IMR-90 (cell line): Measurements from ENCODE around the gene ZNF146.

Experiments used
- CEBPB ChIP-seq: IDR thresholded peaks from 2 replicates; pipeline ENCODE4 v1.6.1; 2012; ENCODE audit warnings: low read depth, low read length, improper control_type of control experiment
- MAFK ChIP-seq: IDR thresholded peaks from 2 replicates; pipeline ENCODE4 v1.6.1; 2012; ENCODE audit warnings: low read depth, low read length, improper control_type of control experiment
- MAZ ChIP-seq: IDR thresholded peaks from 2 replicates; pipeline ENCODE4 v1.6.1; 2012; ENCODE audit warnings: low read depth, mild to moderate bottlenecking, low read length, improper control_type of control experiment, moderate library complexity, borderline replicate concordance
- MXI1 ChIP-seq: IDR thresholded peaks from 2 replicates; pipeline ENCODE4 v1.6.1; 2012; ENCODE audit warnings: low read depth, mild to moderate bottlenecking, low read length, moderate library complexity, borderline replicate concordance
- NFE2L2 ChIP-seq: fragments of 150-350 bp; IDR thresholded peaks from 2 replicates; pipeline ENCODE4 v1.6.1; 2016; ENCODE audit warnings: low read depth, mild to moderate bottlenecking, low read length
- POLR2A ChIP-seq: IDR thresholded peaks from 2 replicates; pipeline ENCODE4 v1.6.1; 2012; ENCODE audit warnings: mild to moderate bottlenecking, low read depth, low read length
- RAD21 ChIP-seq: IDR thresholded peaks from 2 replicates; pipeline ENCODE4 v1.6.1; 2012; ENCODE audit warnings: low read length, improper control_type of control experiment
- RCOR1 ChIP-seq: IDR thresholded peaks from 2 replicates; pipeline ENCODE4 v1.6.1; 2012; ENCODE audit warnings: mild to moderate bottlenecking, low read length, improper control_type of control experiment; ENCODE audit not compliant: insufficient replicate concordance
- RFX5 ChIP-seq: IDR thresholded peaks from 2 replicates; pipeline ENCODE4 v1.8.0; 2012; ENCODE audit warnings: low read depth, mild to moderate bottlenecking, low read length, moderate library complexity
- SMC3 ChIP-seq: fragments of 150-350 bp; IDR thresholded peaks from 2 replicates; pipeline ENCODE4 v1.6.1; 2016; ENCODE audit warnings: low read depth, mild to moderate bottlenecking, antibody characterized with exemption, low read length, moderate library complexity
- TF ChIP-seq, protein P1 (sequence below): conservative IDR thresholded peaks from 2 replicates; pipeline ENCODE4 v1.5.1; 2012; ENCODE audit warnings: mild to moderate bottlenecking, low read depth, low read length, improper control_type of control experiment

DNA sequence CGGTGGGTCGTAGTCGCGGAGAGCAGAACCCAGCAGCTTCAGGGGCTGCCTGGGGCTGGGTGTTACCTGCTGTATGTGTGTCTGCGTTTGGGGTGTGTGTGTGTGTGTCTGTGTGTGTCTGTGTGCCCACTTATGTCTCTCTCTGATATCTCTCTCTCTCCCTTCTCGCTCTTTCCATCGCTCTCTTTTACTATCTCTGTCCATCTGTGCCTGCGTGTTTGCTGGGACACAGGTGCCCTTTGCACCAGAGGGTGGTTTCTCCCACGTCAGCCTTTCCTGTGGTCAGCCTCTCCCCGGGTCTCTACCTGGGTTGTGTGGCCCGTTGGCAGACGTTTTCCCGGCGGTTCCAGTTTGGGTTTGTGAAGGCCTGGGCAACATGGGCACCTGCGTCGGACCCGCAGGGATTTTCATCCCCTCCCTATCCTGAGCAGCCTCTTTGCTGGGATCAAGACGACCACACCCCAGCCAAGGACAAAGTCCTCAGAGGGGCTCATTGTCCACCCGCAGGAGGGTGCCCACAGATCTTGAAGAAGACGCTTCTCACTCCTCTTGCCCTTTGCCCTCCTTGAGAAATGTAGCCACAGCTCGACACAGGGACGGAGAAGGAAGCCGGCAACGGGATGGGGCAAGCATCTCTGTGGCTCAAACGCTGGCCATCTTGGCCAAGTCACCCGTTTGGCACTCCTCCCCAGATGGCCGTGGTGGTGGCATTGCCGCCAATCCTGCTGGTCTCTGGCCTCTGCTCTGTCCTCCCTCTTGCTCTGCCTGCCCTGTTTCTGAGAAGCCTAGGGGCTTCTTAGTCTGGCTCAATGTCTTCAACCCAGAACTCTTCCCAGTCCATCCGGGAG is 43.3 kb downstream of the ZNF146 start:
- TF ChIP-seq SMC3 (no peak), MXI1 (no peak), POLR2A (no peak), RCOR1 (no peak), MAZ (no peak), MAFK (no peak), RFX5 (no peak), CEBPB (no peak), NFE2L2 (no peak), RAD21 (no peak)
- TF ChIP-seq, protein P1, sequence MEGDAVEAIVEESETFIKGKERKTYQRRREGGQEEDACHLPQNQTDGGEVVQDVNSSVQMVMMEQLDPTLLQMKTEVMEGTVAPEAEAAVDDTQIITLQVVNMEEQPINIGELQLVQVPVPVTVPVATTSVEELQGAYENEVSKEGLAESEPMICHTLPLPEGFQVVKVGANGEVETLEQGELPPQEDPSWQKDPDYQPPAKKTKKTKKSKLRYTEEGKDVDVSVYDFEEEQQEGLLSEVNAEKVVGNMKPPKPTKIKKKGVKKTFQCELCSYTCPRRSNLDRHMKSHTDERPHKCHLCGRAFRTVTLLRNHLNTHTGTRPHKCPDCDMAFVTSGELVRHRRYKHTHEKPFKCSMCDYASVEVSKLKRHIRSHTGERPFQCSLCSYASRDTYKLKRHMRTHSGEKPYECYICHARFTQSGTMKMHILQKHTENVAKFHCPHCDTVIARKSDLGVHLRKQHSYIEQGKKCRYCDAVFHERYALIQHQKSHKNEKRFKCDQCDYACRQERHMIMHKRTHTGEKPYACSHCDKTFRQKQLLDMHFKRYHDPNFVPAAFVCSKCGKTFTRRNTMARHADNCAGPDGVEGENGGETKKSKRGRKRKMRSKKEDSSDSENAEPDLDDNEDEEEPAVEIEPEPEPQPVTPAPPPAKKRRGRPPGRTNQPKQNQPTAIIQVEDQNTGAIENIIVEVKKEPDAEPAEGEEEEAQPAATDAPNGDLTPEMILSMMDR, result no peak
